ENCODE measurements around the gene RAB36. TPM values are rescaled to one million over a fixed set of nuclear protein-coding genes. Genes with fewer than 3 reads are reported as not detected.

Gene RAB36
- total RNA-seq, 1 donor: 5.6 TPM

DNA sequence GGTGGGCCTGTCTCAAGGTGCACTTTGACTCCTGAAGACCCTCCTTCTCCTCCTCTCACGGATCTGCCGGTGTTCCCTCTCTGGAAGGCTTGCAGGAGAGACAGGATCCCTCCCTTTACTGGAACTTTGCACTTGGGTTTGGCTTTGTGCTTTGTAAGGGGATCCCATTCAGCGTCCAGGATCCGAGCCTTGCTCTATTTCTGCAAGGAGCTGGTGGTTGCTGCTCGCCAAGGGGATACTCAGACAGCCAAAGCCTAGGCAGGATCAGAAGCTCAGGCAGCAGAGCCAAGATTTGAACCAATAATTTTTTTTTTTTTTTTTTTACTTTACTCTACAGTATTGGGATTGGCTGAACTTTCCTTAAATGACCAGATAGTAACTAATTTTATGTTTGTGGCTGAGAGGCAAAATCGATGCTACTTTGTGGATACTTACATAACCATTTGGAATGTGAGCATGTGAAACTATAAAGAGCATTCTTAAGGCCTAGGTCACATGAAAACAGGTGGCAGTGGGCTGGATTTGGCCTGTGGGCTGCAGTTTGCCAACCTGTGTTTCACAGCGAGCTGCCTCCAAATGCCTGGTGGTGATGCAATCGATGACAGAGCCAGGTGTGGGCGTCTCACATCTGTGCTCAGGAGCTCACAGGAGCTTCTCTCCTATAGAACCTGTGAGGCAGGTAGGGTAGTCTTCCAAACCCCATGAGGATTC, 60.2 kb downstream of the RAB36 start:
- TF ChIP-seq, protein P1, sequence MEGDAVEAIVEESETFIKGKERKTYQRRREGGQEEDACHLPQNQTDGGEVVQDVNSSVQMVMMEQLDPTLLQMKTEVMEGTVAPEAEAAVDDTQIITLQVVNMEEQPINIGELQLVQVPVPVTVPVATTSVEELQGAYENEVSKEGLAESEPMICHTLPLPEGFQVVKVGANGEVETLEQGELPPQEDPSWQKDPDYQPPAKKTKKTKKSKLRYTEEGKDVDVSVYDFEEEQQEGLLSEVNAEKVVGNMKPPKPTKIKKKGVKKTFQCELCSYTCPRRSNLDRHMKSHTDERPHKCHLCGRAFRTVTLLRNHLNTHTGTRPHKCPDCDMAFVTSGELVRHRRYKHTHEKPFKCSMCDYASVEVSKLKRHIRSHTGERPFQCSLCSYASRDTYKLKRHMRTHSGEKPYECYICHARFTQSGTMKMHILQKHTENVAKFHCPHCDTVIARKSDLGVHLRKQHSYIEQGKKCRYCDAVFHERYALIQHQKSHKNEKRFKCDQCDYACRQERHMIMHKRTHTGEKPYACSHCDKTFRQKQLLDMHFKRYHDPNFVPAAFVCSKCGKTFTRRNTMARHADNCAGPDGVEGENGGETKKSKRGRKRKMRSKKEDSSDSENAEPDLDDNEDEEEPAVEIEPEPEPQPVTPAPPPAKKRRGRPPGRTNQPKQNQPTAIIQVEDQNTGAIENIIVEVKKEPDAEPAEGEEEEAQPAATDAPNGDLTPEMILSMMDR (IDR thresholded peaks at IDR 0.05; ENCODE audit: insufficient read depth, low read depth, low read length): no peak
- no peak overlapping the region for H3K4me3 ChIP-seq (ENCODE audit: low read depth, low read length)
- no peak for DNase-seq (ENCODE audit: low read depth)

GRCh38 chr22:23206915-23207314, 61.6 kb downstream of the RAB36 start:
- no peak overlapping the region for H3K4me3 ChIP-seq (ENCODE audit: low read depth, low read length)
- DNase-seq (ENCODE audit: low read depth): no peak
- TF ChIP-seq, protein P1 (IDR thresholded peaks at IDR 0.05; ENCODE audit: insufficient read depth, low read depth, low read length): no peak

DNA sequence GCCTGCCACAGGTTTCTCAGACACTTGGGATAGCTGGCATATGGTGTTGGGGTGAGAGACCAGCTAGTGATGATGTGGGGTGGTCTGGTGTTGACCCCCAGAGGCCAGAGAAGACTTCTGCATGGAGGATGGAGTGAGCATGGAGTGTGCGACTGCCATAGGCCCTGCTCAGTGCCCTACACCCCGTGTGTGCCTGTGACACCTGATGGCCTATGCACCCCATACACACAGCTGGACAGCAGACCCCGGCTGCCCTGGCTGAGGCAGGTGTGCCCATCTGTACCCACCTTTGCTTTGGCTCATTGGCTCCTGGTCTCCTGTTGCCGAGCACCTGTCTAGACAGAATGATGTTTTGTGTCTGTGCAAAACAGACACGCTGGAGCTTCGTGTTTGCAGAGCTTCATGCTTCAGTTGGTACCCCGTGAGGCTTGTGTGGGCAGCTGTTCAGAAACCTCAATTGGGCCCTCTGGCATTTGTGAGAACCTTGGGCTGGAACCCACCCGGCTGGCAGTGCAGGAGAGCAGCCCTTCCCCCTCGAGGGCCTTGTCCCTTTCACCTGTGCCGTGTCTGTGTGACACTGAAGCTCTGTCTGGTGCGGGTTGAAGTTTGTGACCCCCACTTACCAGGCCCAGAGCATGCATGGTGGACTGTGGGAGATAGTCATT, 62.6 kb downstream of the RAB36 start:
- DNase-seq (ENCODE audit: low read depth): no peak
- TF ChIP-seq, protein P1 (IDR thresholded peaks at IDR 0.05; ENCODE audit: insufficient read depth, low read depth, low read length): no peak
- no peak overlapping the region for H3K4me3 ChIP-seq (ENCODE audit: low read depth, low read length)

GRCh38 chr22:23210428-23211170, 65.3 kb downstream of the RAB36 start:
- DNase-seq (ENCODE audit: low read depth): no peak
- no peak overlapping the region for H3K4me3 ChIP-seq (ENCODE audit: low read depth, low read length)
- TF ChIP-seq, protein P1 (IDR thresholded peaks at IDR 0.05; ENCODE audit: insufficient read depth, low read depth, low read length): no peak

- TF ChIP-seq, protein P1 (IDR thresholded peaks at IDR 0.05; ENCODE audit: insufficient read depth, low read depth, low read length): no peak
- no peak for DNase-seq (ENCODE audit: low read depth)
- H3K4me3 ChIP-seq (ENCODE audit: low read depth, low read length): no peak overlapping the region
Observed at GRCh38 chr22:23211622-23212021, 66.3 kb downstream of the RAB36 start.

DNA sequence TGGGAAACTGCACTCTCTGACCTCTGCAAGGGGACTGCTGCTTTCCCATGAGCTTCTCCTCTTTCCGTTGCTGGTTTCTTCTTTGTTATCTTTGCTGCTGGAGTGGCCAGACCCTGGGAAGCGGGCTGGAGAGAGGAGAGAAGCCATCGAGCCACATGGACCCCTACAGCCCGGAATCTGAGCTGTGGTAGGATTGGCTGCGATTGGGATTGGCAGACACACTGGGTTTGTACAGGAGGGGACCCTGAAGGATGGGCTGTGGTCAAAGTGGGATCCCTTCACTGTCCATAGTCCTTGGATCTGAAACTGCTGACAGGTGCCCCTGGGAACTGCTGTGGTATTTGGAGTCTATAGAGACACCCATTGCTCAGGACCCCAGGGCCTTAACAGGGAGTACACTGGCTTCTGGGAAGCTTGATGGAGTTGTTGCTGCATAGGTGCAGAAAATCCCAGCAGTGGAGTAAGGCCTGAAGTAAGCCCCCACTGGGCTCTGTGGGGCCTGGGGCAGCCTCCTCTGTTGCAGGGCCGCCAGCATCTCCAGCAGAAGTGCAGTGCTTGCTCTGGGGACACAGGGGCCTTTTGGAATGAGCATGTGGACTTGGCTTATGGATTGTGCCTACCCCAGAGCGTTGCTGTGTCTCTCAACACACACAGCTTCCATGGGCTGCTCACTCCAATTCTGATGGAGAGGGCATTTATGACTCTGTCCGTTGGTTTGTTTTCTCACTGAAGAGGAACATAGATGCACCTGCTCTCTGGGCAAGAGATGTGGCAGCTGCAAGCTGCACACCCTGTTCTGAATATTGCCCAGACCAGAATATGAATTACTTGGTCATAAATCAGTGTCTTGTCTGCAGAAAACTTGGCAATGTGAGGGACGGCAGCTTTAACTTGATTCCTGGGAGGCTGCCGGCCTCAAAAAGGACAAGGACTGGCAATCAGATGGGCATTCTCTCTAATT, 67.1 kb downstream of the RAB36 start:
- TF ChIP-seq, protein P1 (IDR thresholded peaks at IDR 0.05; ENCODE audit: insufficient read depth, low read depth, low read length): no peak
- no peak for DNase-seq (ENCODE audit: low read depth)
- no peak overlapping the region for H3K4me3 ChIP-seq (ENCODE audit: low read depth, low read length)

Data from fibroblast of villous mesenchyme (primary cell).